ENCODE data around the gene PLCD4. TPM values are rescaled to one million over a fixed set of nuclear protein-coding genes. Genes with fewer than 3 reads are reported as not detected.

PLCD4 gene
- total RNA-seq, 6 experiments from 2014 or later, result 0.31 to 0.95 (median 0.56) TPM

- peaks cover 0 to 18% (median 3%) of the 10 kb centered on the region in 4 donors for H3K4me1 ChIP-seq
- peak within 1 kb of the TSS; percentile 70 to 97 (median 72) for H3K4me3 ChIP-seq
- ATAC-seq (peak; percentile 99), DNase-seq (peak; percentile 92 to 95 (median 95))
- TF ChIP-seq CTCF (IDR thresholded peaks at IDR 0.05), result no peak
- TF ChIP-seq POLR2A (IDR thresholded peaks at IDR 0.05), result peak; percentile 54
- intact Hi-C loops (cut with DNase I), result loop anchor here in 1 of 2 donors (10.0 kb wide), 1 partner anchor 255 kb away; no protein-coding TSS in a partner anchor
- H3K36me3 ChIP-seq, result peaks cover 0 to 49% (median 14%) of the 10 kb centered on the region in 4 donors
- WGBS (ENCODE audit: insufficient coverage, low coverage, low lambda C conversion rate, missing lambda C conversion rate), result 0% methylated on average over 39 of the region's 49 CpGs
- no peaks in the 10 kb centered on the region for H3K27me3 ChIP-seq
- H3K27ac ChIP-seq, result peak within 1 kb of the TSS in 2 of 3 donors; percentile 8 to 42
- no peaks in the 10 kb centered on the region for H3K9me3 ChIP-seq
Measured at GRCh38 chr2:218659258-218659987, 51.7 kb downstream of the PLCD4 start, which contains the start of the genes BCS1L and ZNF142. Gene BCS1L (plus strand): TSS chr2:218659683. CDS start chr2:218660988, 1,305 bp downstream. Gene ZNF142 (minus strand): TSS chr2:218659623. CDS start chr2:218656429, 3,194 bp downstream.

- WGBS (ENCODE audit: insufficient coverage, low coverage, low lambda C conversion rate, missing lambda C conversion rate), result 10% methylated on average over 8 of the region's 8 CpGs
- no peak for ATAC-seq
- H3K4me3 ChIP-seq, result peak overlapping the region; percentile 70 to 97 (median 72)
Measured at GRCh38 chr2:218659988-218660358, 52.3 kb downstream of the PLCD4 start.

GRCh38 chr2:218662377-218662776 is 54.7 kb downstream of the PLCD4 start:
- ATAC-seq (no peak), DNase-seq (no peak)
- no peak for TF ChIP-seq POLR2A (IDR thresholded peaks at IDR 0.05)
- no peak for TF ChIP-seq CTCF (IDR thresholded peaks at IDR 0.05)
- no peak overlapping the region for H3K4me3 ChIP-seq
- H3K9me3 ChIP-seq, result no peaks in the 10 kb centered on the region
- WGBS (ENCODE audit: insufficient coverage, low coverage, low lambda C conversion rate, missing lambda C conversion rate), result 80% methylated on average over 2 of the region's 7 CpGs
- no peak overlapping the region for H3K27ac ChIP-seq
- peaks cover 0 to 18% (median 3%) of the 10 kb centered on the region in 4 donors for H3K4me1 ChIP-seq
- H3K27me3 ChIP-seq, result no peaks in the 10 kb centered on the region
- intact Hi-C loops (cut with DNase I), result no loop called here
- peaks cover 0 to 51% (median 18%) of the 10 kb centered on the region in 4 donors for H3K36me3 ChIP-seq

More at GRCh38 chr2:218659988-218660358, 52.3 kb downstream of the PLCD4 start:
- Histone ChIP-seq H3K27me3 (no peaks in the 10 kb centered on the region), H3K27ac (no peak overlapping the region), H3K4me1 (peaks cover 0 to 18% (median 3%) of the 10 kb centered on the region in 4 donors), H3K36me3 (peaks cover 0 to 49% (median 14%) of the 10 kb centered on the region in 4 donors), H3K9me3 (no peaks in the 10 kb centered on the region)
- no peak for DNase-seq
- TF ChIP-seq CTCF (IDR thresholded peaks at IDR 0.05) (no peak), POLR2A (IDR thresholded peaks at IDR 0.05) (no peak)
- intact Hi-C loops (cut with DNase I), result loop anchor here in 1 of 2 donors (10.0 kb wide), 1 partner anchor 255 kb away; no protein-coding TSS in a partner anchor

GRCh38 chr2:218662827-218663226 is 55.1 kb downstream of the PLCD4 start:
- intact Hi-C loops (cut with DNase I), result no loop called here
- WGBS (ENCODE audit: insufficient coverage, low coverage, low lambda C conversion rate, missing lambda C conversion rate), result 67% methylated on average over 1 of the region's 10 CpGs
- TF ChIP-seq CTCF (IDR thresholded peaks at IDR 0.05), result no peak
- TF ChIP-seq POLR2A (IDR thresholded peaks at IDR 0.05), result no peak
- H3K36me3 ChIP-seq, result peaks cover 0 to 52% (median 20%) of the 10 kb centered on the region in 4 donors
- H3K4me1 ChIP-seq, result peaks cover 0 to 17% (median 3%) of the 10 kb centered on the region in 4 donors
- H3K4me3 ChIP-seq, result no peak overlapping the region
- ATAC-seq, result no peak
- H3K9me3 ChIP-seq, result no peaks in the 10 kb centered on the region
- DNase-seq, result no peak
- no peaks in the 10 kb centered on the region for H3K27me3 ChIP-seq
- H3K27ac ChIP-seq, result no peak overlapping the region

Data from right lobe of liver (tissue), 6 donors.